Activated T-helper 1 cell treated with anti-CD3 and anti-CD28 coated beads, Interleukin-2, amount 50 U/mL, for 16 hours (primary cell): ENCODE results near the gene PITRM1.

Experiments
- DNase-seq, 2 donors: peaks; one replicate each; pipeline ENCODE4 v3.0.0-alpha.2; 2020; ENCODE audit warnings: low read depth in 1 of 2, low spot score in 1 of 2

The PITRM1 gene

GRCh38 chr10:3104251-3104918 is 68.2 kb downstream of the PITRM1 start:
- no peak for DNase-seq

GRCh38 chr10:3103646-3104045 is 68.9 kb downstream of the PITRM1 start:
- DNase-seq: no peak

GRCh38 chr10:3102720-3103427 is 69.7 kb downstream of the PITRM1 start:
- no peak for DNase-seq

GRCh38 chr10:3100856-3101640 is 71.5 kb downstream of the PITRM1 start:
- no peak for DNase-seq

GRCh38 chr10:3100093-3100792 is 72.3 kb downstream of the PITRM1 start:
- DNase-seq: no peak

GRCh38 chr10:3099291-3100092 is 73.1 kb downstream of the PITRM1 start:
- DNase-seq: no peak

GRCh38 chr10:3098689-3099088 is 73.9 kb downstream of the PITRM1 start:
- DNase-seq: no peak

- DNase-seq: no peak
Measured at GRCh38 chr10:3097160-3097559, 75.4 kb downstream of the PITRM1 start.

GRCh38 chr10:3096149-3096548 is 76.4 kb downstream of the PITRM1 start:
- DNase-seq: no peak

- DNase-seq: peak in 1 of 2 donors; percentile 39
Measured at GRCh38 chr10:3095373-3096139, 77.0 kb downstream of the PITRM1 start.

GRCh38 chr10:3094609-3095036 is 78.0 kb downstream of the PITRM1 start:
- DNase-seq: no peak

- no peak for DNase-seq
Measured at GRCh38 chr10:3093996-3094395, 78.6 kb downstream of the PITRM1 start.

- no peak for DNase-seq
Measured at GRCh38 chr10:3091921-3092320, 80.7 kb downstream of the PITRM1 start.

- no peak for DNase-seq
Measured at GRCh38 chr10:3090914-3091787, 81.4 kb downstream of the PITRM1 start.

GRCh38 chr10:3090388-3090787 is 82.2 kb downstream of the PITRM1 start:
- DNase-seq: no peak
